SK-N-SH (cell line): ENCODE data around the gene TYK2.

Source experiments
- CTCF ChIP-seq: fragments of 200-600 bp; sonication (generic); IDR thresholded peaks from 2 replicates; pipeline ENCODE4 v1.6.1; 2017; ENCODE audit warnings: antibody characterized with exemption, mild to moderate bottlenecking, moderate library complexity
- EP300 ChIP-seq, 2 experiments: IDR thresholded peaks; 2 replicates each; pipeline versions ENCODE4 v1.4.0 to v1.6.1; 2012; ENCODE audit warnings: borderline replicate concordance in 1 of 2, low read depth in 1 of 2, low read length in 1 of 2
- GABPA ChIP-seq: IDR thresholded peaks from 2 replicates; pipeline ENCODE4 v1.4.0; 2012; ENCODE audit warnings: low read depth, mild to moderate bottlenecking
- MXI1 ChIP-seq: IDR thresholded peaks from 2 replicates; pipeline ENCODE4 v1.6.1; 2012; ENCODE audit warnings: mild to moderate bottlenecking, low read depth, low read length, improper control_type of control experiment
- YY1 ChIP-seq: IDR thresholded peaks from 2 replicates; pipeline ENCODE4 v1.4.0; 2012; ENCODE audit warnings: low read depth, mild to moderate bottlenecking

GRCh38 chr19:10372690-10373089, 7.7 kb downstream of the TYK2 start:
- TF ChIP-seq EP300 (IDR thresholded peaks at IDR 0.05; ENCODE audit: borderline replicate concordance in 1 of 2, low read depth in 1 of 2, low read length in 1 of 2) = no peak
- no peak for TF ChIP-seq CTCF
- no peak for TF ChIP-seq MXI1
- TF ChIP-seq YY1 = no peak
- TF ChIP-seq GABPA = no peak
